Measurements from ENCODE around the gene STBD1. TPM values are rescaled to one million over a fixed set of nuclear protein-coding genes. Genes with fewer than 3 reads are reported as not detected.

Gene STBD1
- total and polyA plus RNA-seq, 7 donors = 11.7 to 59.7 (median 44.9) TPM

DNA sequence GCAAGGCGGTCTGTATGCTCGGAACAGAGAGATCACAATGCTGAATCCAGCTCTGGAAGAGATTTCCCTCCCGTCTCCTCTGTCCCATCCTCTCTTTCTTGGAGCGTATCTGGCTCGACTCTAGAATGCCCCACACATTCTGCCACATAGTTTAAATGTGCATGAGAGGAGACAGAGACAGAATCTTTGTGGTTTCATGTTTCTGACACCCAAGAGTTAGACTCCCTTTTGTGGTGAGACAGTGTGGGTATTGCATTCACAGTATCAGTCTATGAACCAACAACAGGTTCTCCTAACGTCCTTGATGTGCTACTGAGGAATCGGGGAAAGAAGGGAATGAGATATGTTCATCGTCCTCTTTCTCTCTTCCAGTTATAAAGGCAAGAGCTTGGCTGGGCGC, 29.7 kb upstream of the STBD1 start:
- H3K9me3 ChIP-seq = no peaks in the 10 kb centered on the region
- ATAC-seq = peak in 3 of 4 donors; percentile 24 to 73 (median 27)
- TF ChIP-seq CTCF (IDR thresholded peaks at IDR 0.05) = no peak
- peaks cover 7% of the 10 kb centered on the region for H3K4me1 ChIP-seq
- H3K27ac ChIP-seq = no peak overlapping the region
- no peak for DNase-seq
- intact Hi-C loops (cut with DNase I) = no loop called here
- no peak overlapping the region for H3K4me3 ChIP-seq
- no peaks in the 10 kb centered on the region for H3K36me3 ChIP-seq (ENCODE audit: insufficient read depth in 1 of 2, low read depth in 1 of 2)
- WGBS, 3 donors = 65 to 90% (median 72%) methylated on average over 9 of the region's 9 CpGs
- no peaks in the 10 kb centered on the region for H3K27me3 ChIP-seq (ENCODE audit: insufficient read depth in 3 of 3, low read length in 2 of 3)

DNA sequence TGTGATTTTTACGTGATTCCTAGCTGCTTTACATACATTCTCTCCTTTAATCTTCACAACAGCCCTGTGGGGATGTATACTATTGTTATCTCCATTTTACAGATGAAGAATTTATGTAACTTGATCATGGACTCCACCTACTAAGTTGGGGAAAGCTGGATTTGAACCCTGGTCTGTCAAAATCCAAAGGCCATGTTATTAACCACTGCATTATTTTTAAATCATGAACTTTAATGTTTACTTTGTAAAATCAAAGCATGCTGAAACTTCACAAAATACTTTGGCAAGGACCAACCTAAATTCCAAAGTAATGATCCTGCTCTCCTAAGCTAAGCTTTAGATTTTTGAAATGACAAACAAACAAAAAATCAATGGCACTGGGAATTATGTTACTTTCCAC, 28.9 kb upstream of the STBD1 start:
- no peak overlapping the region for H3K4me3 ChIP-seq
- TF ChIP-seq CTCF (IDR thresholded peaks at IDR 0.05) = no peak
- no peaks in the 10 kb centered on the region for H3K36me3 ChIP-seq (ENCODE audit: insufficient read depth in 1 of 2, low read depth in 1 of 2)
- DNase-seq (no peak), ATAC-seq (no peak)
- no peaks in the 10 kb centered on the region for H3K27me3 ChIP-seq (ENCODE audit: insufficient read depth in 3 of 3, low read length in 2 of 3)
- peaks cover 7% of the 10 kb centered on the region for H3K4me1 ChIP-seq
- intact Hi-C loops (cut with DNase I) = no loop called here
- H3K27ac ChIP-seq = no peak overlapping the region
- 78 to 83% (median 80%) methylated on average over 1 of the region's 1 CpG for WGBS, 3 donors
- no peaks in the 10 kb centered on the region for H3K9me3 ChIP-seq

DNA sequence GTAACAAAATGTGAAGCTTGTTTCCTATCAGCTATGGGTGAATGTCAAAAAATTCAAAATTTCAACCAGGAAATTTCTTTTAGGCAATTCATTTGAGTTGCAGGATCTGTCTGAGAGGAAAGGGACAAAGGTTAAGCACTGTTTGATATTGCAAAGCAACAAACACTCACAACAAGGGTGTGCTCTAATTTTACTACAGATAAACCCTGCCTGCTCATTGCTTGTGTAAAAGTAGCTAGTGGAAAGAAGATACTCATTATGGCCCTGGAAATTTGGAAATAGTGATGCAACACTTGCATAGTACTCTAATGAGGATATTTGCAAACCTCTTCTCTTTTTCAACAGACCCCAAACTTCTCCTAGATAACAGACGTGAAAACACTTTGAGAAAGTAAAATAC, 27.9 kb upstream of the STBD1 start:
- intact Hi-C loops (cut with DNase I) = no loop called here
- H3K27me3 ChIP-seq (ENCODE audit: insufficient read depth in 3 of 3, low read length in 2 of 3) = no peaks in the 10 kb centered on the region
- no peak overlapping the region for H3K27ac ChIP-seq
- H3K36me3 ChIP-seq (ENCODE audit: insufficient read depth in 1 of 2, low read depth in 1 of 2) = no peaks in the 10 kb centered on the region
- peaks cover 7% of the 10 kb centered on the region for H3K4me1 ChIP-seq
- H3K4me3 ChIP-seq = no peak overlapping the region
- 80 to 86% (median 83%) methylated on average over 1 of the region's 1 CpG for WGBS, 3 donors
- ATAC-seq = no peak
- TF ChIP-seq CTCF (IDR thresholded peaks at IDR 0.05) = no peak
- DNase-seq = no peak
- H3K9me3 ChIP-seq = no peaks in the 10 kb centered on the region

GRCh38 chr4:76279462-76279861, 27.1 kb upstream of the STBD1 start:
- H3K4me3 ChIP-seq = no peak overlapping the region
- 79 to 82% (median 80%) methylated on average over 4 of the region's 4 CpGs for WGBS, 3 donors
- intact Hi-C loops (cut with DNase I) = no loop called here
- ATAC-seq (no peak), DNase-seq (no peak)
- no peak overlapping the region for H3K27ac ChIP-seq
- H3K4me1 ChIP-seq = peaks cover 7% of the 10 kb centered on the region
- no peaks in the 10 kb centered on the region for H3K27me3 ChIP-seq (ENCODE audit: insufficient read depth in 3 of 3, low read length in 2 of 3)
- no peaks in the 10 kb centered on the region for H3K36me3 ChIP-seq (ENCODE audit: insufficient read depth in 1 of 2, low read depth in 1 of 2)
- no peaks in the 10 kb centered on the region for H3K9me3 ChIP-seq
- TF ChIP-seq CTCF (IDR thresholded peaks at IDR 0.05) = no peak
